ENCODE data around the gene EEF2KMT.

EEF2KMT gene

GRCh38 chr16:5073279-5073629 lies 24.3 kb downstream of the EEF2KMT start:
- Histone ChIP-seq H3K9ac (no peak overlapping the region), H3K4me2 (no peak overlapping the region), H3K9me3 (no peaks in the 10 kb centered on the region), H3K36me3 (peaks cover 44% of the 10 kb centered on the region), H3K4me3 (no peak overlapping the region), H4K20me1 (no peaks in the 10 kb centered on the region), H3K27ac (no peak overlapping the region), H3K4me1 (peaks cover 24% of the 10 kb centered on the region), H3K27me3 (no peaks in the 10 kb centered on the region)
- TF ChIP-seq Cebpa-rat (IDR thresholded peaks at IDR 0.05), result no peak

- Histone ChIP-seq H3K9ac (peak overlapping the region; percentile 86), H3K27me3 (no peaks in the 10 kb centered on the region), H3K27ac (peak overlapping the region; percentile 84), H3K36me3 (peaks cover 40% of the 10 kb centered on the region), H3K4me2 (peak overlapping the region; percentile 83), H3K9me3 (no peaks in the 10 kb centered on the region), H3K4me3 (peak overlapping the region; percentile 76), H3K4me1 (peaks cover 24% of the 10 kb centered on the region), H4K20me1 (no peaks in the 10 kb centered on the region)
- no peak for TF ChIP-seq Cebpa-rat (IDR thresholded peaks at IDR 0.05)
These were observed 25.0 kb downstream of the EEF2KMT start for GRCh38 chr16:5072334-5073278.

- peaks cover 24% of the 10 kb centered on the region for H3K4me1 ChIP-seq
- H3K4me3 ChIP-seq, result peak within 1 kb of the TSS; percentile 76
- no peaks in the 10 kb centered on the region for H3K27me3 ChIP-seq
- no peaks in the 10 kb centered on the region for H3K9me3 ChIP-seq
- no peak for TF ChIP-seq Cebpa-rat (IDR thresholded peaks at IDR 0.05)
- peak within 1 kb of the TSS; percentile 83 for H3K4me2 ChIP-seq
- peaks cover 32% of the 10 kb centered on the region for H3K36me3 ChIP-seq
- no peaks in the 10 kb centered on the region for H4K20me1 ChIP-seq
- peak within 1 kb of the TSS; percentile 86 for H3K9ac ChIP-seq
- H3K27ac ChIP-seq, result peak within 1 kb of the TSS; percentile 84
These were observed 25.8 kb downstream of the EEF2KMT start, which contains the start of gene ALG1 for GRCh38 chr16:5071681-5072333. Gene ALG1, plus strand, starts transcription at chr16:5071843. Its CDS starts 7 bp downstream, at chr16:5071850.

- H3K9me3 ChIP-seq, result no peaks in the 10 kb centered on the region
- TF ChIP-seq Cebpa-rat (IDR thresholded peaks at IDR 0.05), result no peak
- peak overlapping the region; percentile 84 for H3K27ac ChIP-seq
- H3K27me3 ChIP-seq, result no peaks in the 10 kb centered on the region
- H3K36me3 ChIP-seq, result peaks cover 27% of the 10 kb centered on the region
- peak overlapping the region; percentile 86 for H3K9ac ChIP-seq
- H3K4me3 ChIP-seq, result peak overlapping the region; percentile 76
- H4K20me1 ChIP-seq, result no peaks in the 10 kb centered on the region
- peak overlapping the region; percentile 83 for H3K4me2 ChIP-seq
- H3K4me1 ChIP-seq, result peaks cover 24% of the 10 kb centered on the region
These were observed 26.3 kb downstream of the EEF2KMT start for GRCh38 chr16:5071341-5071680.

GRCh38 chr16:5070431-5071186 lies 27.0 kb downstream of the EEF2KMT start:
- TF ChIP-seq Cebpa-rat (IDR thresholded peaks at IDR 0.05), result no peak
- Histone ChIP-seq H3K4me2 (peak overlapping the region; percentile 83), H3K9me3 (no peaks in the 10 kb centered on the region), H3K4me3 (no peak overlapping the region), H3K9ac (no peak overlapping the region), H4K20me1 (no peaks in the 10 kb centered on the region), H3K4me1 (peaks cover 24% of the 10 kb centered on the region), H3K27ac (no peak overlapping the region), H3K36me3 (peaks cover 20% of the 10 kb centered on the region), H3K27me3 (no peaks in the 10 kb centered on the region)

DNA sequence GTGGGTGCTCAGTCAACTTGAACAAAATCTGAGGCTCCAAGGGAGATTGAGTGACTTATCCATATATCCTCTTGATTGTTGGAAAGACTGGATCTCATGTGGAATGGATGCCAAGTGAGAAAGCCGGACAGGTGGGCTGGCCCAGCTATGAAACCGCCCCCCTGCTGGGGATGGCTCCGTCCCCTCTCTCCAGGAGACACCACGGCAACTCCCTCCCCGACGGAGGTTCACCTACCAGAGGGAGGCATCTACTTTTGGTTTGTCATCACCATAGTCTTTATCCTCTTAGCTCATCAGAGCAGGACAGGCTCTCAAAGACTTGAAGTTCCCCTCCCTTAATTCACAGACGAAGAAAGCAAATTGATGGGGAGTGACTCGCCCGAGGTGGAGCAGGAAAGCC lies 27.7 kb downstream of the EEF2KMT start:
- no peak for TF ChIP-seq Cebpa-rat (IDR thresholded peaks at IDR 0.05)
- Histone ChIP-seq H3K4me2 (no peak overlapping the region), H3K36me3 (peaks cover 13% of the 10 kb centered on the region)

GRCh38 chr16:5069048-5069447 lies 28.5 kb downstream of the EEF2KMT start:
- peaks cover 24% of the 10 kb centered on the region for H3K4me1 ChIP-seq
- no peak overlapping the region for H3K27ac ChIP-seq
- no peak for TF ChIP-seq Cebpa-rat (IDR thresholded peaks at IDR 0.05)
- no peaks in the 10 kb centered on the region for H3K9me3 ChIP-seq
- H3K4me2 ChIP-seq, result no peak overlapping the region
- H3K36me3 ChIP-seq, result 0 out of 2 replicates have a peak, but pooled peaks cover 5% of the 10 kb centered on the region
- no peak overlapping the region for H3K9ac ChIP-seq
- no peaks in the 10 kb centered on the region for H4K20me1 ChIP-seq
- no peaks in the 10 kb centered on the region for H3K27me3 ChIP-seq
- no peak overlapping the region for H3K4me3 ChIP-seq

More for the DNA sequence above, 27.7 kb downstream of the EEF2KMT start:
- peaks cover 24% of the 10 kb centered on the region for H3K4me1 ChIP-seq
- H4K20me1 ChIP-seq, result no peaks in the 10 kb centered on the region
- H3K9ac ChIP-seq, result no peak overlapping the region
- H3K27ac ChIP-seq, result no peak overlapping the region
- no peaks in the 10 kb centered on the region for H3K9me3 ChIP-seq
- H3K27me3 ChIP-seq, result no peaks in the 10 kb centered on the region
- no peak overlapping the region for H3K4me3 ChIP-seq

GRCh38 chr16:5066511-5066910 lies 31.1 kb downstream of the EEF2KMT start:
- Histone ChIP-seq H3K27me3 (no peaks in the 10 kb centered on the region), H3K4me1 (peaks cover 28% of the 10 kb centered on the region), H3K9me3 (no peaks in the 10 kb centered on the region), H3K27ac (no peak overlapping the region), H3K4me3 (no peak overlapping the region), H3K9ac (no peak overlapping the region), H4K20me1 (no peaks in the 10 kb centered on the region), H3K4me2 (no peak overlapping the region), H3K36me3 (no peaks in the 10 kb centered on the region)
- no peak for TF ChIP-seq Cebpa-rat (IDR thresholded peaks at IDR 0.05)

DNA sequence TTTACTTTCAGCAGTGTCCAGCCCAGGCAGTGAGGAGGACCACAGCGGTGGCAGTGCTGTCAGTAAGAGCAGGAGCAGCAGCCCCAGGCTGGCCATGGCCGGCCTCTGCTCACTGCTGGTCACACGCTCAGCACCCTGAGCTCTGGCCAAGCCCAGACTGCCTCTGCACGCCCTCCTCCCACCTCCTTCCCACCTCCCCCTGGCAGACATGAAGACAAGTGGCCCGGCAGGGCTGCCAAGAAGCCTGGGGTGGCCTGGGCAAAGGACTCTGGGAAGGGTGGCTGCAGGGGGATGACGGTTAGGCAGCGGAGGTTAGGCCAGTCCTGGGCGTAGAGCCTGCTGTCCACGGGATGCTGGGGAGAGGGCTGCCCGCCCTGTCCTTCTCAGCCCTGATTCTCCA lies 31.8 kb downstream of the EEF2KMT start, which contains the start of gene C16orf89:
Gene C16orf89 (minus strand): TSS at position 144 of the 400 bp plus-strand sequence. CDS start 48 bp downstream, at position 96.
- Histone ChIP-seq H3K27ac (no peak within 1 kb of the TSS), H3K36me3 (no peaks in the 10 kb centered on the region), H3K9ac (no peak within 1 kb of the TSS), H3K9me3 (no peaks in the 10 kb centered on the region), H4K20me1 (no peaks in the 10 kb centered on the region), H3K27me3 (no peaks in the 10 kb centered on the region), H3K4me1 (peaks cover 23% of the 10 kb centered on the region), H3K4me3 (no peak within 1 kb of the TSS), H3K4me2 (no peak within 1 kb of the TSS)
- no peak for TF ChIP-seq Cebpa-rat (IDR thresholded peaks at IDR 0.05)
